HG02759 (cell line): Measurements from ENCODE around the gene ZNF574.
"Not testable (repeated sequence)": the region's sequence is repeated elsewhere in the genome, so short reads cannot be mapped to it uniquely, and the experiment has no call there.

Experiments used
- ATAC-seq: cut with Tn5 transposase; IDR thresholded peaks from one replicate; pipeline ENCODE4 v1.9.1; 2021; ENCODE audit warnings: mild to moderate bottlenecking, moderate library complexity; ENCODE audit not compliant: unreplicated experiment

Gene ZNF574

DNA sequence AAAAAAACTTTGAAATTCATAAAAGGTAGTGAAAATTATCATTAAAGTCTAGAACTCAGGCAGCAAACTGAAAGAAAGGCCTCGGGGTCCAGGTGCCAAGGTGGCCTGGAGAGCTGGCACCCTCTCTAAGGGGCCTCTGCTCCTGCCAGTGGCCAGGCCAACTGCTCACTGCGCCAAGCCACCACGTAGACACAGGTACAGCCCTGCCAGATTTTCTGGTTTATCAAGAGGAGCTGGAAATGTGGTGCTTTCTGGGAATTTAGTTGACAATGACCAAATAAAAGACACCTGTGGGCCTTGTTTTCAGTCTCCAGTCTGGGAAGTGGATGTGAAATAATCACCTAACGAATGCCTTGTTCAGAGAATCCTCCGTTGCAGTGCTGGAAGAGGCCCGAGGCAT, 22.8 kb downstream of the ZNF574 start:
- ATAC-seq, result no peak

DNA sequence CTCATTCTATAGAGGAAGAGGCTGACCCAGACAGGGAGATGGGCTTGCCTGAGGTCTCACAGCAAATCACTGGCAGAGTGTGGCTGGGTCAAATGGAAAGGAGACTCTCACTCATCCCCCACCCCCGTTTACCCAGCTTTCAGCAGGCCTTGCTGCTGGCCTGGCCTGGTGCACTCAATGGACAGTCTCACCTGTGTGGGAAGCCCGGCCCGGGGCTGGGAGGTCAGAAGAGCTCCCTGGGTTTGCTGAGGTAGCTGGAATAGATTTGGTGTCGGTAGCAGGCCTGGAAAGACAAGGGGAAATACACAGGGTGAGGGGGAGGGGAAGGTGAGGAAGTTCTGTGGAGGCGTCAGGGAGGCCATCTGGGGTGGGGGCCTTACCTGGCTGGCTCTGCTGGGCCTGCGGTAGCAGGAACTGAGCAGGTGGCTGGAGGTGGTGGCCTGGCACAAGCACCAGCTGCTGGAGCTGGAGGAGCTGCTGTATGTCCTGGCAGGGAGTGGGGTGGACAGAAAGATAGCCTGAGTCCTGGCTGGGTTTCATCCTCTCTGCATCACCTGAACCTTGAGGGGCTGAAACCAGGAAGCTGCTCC, 23.5 kb downstream of the ZNF574 start:
- ATAC-seq, result no peak

DNA sequence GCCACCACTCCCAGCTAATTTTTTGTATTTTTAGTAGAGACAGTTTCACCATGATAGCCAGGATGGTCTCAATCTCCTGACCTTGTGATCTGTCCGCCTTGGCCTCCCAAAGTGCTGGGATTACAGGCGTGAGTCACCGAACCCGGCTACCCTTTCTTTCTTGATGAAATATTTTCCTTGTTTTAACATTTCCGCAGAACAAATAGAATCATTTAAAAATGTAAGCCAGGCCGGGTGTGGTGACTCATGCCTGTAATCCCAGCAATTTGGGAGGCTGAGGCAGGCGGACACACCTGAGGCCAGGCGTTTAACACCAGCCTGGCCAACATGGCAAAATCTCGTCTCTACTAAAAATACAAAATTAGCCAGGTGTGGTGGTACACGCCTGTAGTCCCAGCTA, 24.3 kb downstream of the ZNF574 start:
- ATAC-seq, result not testable (repeated sequence)

DNA sequence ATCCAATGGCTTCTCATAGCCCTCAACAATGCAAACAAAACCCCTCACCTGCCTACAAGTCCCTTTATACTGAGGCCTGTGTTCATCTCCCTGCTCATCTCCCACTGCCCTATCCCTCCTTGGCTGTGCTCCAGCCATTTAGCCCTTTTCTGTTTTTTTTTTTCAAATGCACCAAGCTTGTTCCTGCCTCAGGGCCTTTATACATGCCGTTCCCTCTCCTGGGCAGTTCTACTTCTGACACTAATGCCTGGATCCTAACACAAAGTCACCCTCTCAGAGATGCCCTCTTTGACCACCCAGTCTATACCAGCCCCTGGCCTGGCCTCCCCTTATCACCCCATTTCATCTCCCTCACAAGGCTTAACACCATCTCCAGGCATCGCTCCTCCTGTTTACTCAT, 26.9 kb downstream of the ZNF574 start:
- ATAC-seq, result no peak

DNA sequence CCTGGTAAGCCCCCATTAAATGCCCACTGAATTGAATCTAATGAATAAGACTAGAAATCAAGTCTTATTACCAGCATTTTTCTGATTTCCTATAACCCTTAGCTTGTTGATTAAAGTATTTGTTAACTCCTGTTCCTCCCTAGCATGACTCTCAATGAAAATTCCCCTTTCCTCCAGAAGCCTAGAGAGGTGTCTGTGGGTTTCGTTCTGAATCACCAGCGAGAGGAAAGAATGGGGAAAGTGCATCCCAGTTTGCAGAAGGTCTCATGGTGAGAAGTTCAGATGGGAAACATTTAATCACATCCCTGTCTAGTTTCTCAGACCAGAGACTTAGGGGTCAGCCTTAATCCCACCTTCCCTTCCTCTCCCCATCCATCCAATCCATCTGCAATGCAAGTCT, 29.4 kb downstream of the ZNF574 start:
- no peak for ATAC-seq

DNA sequence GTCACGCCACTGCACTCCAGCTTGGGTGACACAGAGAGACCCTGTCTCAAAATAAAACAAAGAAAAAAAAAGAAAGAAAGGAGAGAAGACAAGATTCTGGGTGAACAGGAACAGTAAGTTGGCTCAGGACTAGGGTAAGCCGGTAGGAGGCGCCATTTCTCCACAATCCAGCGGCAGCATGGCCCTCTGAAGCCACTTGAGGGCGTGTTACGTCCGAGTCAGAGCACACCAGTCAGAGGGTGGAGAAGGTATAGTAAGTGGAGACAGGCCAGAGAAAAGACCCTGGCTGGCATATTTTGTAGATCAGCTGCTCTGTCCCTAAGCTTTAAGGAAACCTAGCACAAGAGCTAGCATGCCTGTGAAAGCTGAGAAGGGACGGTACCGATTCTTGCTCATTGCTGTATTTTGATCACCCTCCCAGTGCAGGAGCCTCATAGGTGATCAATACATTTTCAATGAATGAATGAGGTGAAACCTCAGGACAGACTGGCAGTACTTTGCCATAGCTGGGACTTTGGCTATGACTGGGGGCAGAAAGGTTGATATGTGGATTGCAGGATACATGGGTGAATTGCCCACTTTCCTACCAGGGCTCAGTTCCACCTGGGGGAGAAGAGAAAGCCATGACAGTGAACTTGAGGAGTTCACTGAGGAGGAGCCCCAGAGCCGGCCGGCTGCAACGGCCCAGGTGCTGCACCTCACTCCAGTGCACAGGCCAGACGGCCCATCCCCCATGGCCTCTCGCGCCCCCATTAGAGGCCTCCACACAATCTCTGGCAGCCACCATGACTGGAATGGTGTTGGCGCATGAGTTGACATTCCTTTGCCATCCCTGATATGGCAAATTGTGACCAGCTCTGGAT, 32.8 kb downstream of the ZNF574 start:
- ATAC-seq, result peak; percentile 81

DNA sequence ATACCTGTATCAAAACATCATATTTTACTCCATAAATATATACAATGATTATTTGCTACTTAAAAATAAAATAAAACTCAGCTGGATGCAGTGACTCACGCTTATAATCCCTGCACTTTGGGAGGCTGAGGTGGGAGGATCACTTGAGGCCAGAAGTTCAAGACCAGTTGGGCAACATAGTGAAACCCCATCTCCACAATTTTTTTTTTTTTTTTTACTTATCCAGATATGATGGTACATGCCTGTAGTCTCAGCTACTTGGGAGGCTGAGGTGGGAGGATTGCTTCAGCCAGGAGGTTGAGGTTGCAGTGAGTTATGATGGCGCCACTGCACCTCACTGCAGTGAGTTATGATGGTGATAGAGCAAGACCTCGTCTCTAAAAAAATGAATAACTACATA, 33.9 kb downstream of the ZNF574 start:
- no peak for ATAC-seq

DNA sequence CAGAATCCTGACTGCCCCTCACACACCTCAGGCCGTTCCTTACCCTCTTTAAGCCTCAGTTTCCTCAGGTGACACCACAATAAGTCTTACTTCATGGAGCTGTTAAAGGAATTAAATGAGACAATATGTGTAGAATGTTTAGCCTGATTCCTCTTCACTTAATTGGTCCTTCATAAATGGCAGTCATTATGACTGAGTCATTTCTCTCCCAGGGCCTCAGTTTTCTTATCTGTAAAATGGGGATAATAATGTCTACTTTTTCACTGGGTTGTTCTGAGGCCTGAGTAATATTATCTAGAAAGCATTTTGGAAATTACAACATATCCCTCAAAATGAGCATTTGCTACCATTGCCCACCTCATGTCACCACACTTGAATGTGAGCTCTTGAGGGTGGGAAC, 34.7 kb downstream of the ZNF574 start:
- ATAC-seq, result no peak

DNA sequence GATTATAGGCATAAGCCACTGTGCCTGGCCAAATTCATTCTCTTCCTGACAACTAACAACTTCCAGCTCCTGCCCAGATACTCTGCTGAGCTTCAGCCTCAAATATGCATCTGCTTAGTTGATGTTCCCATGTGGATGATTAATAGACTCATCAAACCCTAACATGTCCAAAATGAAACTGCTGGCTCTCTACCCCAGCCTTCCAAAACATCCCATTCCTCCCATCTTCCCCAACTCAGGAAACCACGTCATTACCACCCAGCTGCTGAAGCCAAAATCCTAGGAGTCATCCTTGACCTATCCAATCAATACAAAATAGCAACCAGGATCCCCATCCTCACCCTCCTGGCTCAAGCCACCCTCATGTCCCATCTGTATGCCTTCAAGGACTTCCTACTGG, 35.4 kb downstream of the ZNF574 start:
- ATAC-seq, result no peak

DNA sequence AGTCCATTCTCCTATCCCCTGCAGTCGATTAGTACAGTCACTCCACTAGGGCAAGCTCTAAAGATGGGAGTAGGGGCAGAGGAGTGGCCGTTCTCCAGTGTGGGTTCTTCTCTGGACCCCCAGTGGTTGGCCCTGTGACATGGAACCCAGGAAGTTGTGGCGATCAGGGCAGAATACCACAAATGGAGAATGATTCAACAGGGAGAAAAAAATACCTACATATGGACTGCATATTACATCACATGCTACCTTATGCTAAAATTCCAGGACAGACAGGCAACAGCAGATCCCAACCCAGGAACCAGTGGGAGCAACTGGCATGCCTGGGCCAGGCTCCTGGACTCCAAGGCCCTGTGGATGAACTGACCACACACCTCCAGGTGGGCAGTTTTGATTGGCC, 35.8 kb downstream of the ZNF574 start:
- no peak for ATAC-seq

DNA sequence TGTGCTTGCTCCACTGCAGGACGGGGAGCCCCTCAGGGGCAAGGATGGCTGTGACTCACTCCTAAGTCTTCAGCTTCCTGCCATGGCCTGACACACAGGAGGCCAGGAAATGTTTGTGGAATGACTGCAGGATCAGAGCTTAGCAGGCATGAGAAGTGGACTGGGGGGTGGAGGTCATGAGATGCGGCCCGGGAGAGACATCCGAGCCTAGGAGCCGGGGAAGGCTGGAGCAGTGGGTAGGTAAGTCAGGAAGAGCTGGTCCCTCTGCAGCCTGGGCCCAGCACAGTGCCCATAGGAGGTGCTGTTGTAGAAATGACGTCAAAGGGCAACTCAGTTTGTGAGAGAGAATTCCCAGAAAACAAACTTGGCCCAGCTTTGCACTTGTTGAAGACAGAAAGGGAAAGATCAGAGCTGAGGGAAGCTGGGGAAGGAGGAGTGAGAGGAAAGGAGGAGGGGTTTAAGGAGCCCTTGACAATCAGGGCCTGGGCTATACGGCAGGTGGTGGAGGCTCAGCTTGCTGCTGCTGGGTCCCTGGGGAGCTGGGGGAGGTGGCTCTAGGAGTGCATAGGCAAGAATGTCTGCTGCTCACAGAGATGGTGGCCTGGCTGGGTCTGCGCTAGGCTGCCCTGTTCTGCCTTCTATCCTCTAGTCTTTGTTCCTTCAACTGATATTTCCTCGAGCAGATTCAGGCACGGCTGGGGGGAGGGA, 37.8 kb downstream of the ZNF574 start:
- ATAC-seq, result peak; percentile 68

DNA sequence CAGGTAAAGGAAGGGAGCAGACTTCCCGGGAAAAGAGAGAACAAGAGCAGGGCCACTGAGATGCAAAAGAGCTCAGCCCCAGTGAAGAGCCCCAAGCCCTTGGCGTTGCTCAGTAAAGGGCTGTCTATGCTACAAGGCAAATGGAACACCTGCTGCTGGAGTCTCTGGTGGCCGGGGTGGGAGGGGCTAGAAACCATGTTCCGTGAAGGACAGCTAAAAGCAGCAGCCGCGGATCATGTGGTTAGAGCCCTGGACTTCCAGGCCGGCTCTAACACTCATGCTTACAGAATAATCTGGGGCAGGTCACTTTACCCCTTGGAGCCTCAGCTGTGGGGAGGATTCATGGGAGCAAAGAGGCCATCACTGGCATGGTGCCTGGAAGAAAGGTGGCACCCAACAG, 38.4 kb downstream of the ZNF574 start:
- ATAC-seq, result peak; percentile 75

DNA sequence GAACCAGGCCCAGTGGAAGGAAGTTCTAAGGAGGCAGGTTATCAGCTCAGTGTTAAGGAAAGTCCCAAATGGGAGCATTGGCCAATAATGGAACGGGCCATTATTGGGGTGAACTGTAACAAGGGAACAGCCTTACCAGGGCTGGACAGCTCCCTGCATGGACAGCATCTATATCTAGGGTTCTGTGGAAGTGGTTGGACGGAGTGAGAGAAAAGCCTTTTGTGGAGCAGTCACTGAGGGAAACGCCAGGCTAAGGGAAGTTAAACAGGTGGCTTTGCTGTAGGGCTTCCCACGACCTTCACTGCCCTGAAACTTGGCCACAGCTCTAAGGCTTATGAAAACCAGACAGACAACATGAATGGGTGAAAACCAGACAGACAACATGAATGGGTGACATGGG, 39.3 kb downstream of the ZNF574 start:
- ATAC-seq, result no peak

DNA sequence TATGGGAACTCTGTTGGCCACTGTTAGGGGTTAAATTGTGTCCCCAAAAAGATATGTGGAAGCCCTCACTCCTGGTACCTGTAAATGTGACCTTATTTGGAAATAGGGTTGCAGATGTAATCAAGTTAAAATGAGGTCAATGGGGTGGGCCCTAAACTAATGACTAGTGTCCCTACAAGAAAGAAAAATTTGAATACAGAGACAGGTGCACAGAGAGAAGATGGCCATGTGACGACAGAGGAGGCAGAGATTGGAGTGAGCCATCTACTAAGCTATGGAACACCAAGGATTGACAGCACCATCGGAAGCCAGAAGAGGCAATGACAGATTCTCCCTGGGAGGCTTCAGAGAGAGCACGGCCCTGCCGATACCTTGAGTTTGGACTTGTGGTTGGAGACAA, 39.7 kb downstream of the ZNF574 start:
- ATAC-seq, result no peak

DNA sequence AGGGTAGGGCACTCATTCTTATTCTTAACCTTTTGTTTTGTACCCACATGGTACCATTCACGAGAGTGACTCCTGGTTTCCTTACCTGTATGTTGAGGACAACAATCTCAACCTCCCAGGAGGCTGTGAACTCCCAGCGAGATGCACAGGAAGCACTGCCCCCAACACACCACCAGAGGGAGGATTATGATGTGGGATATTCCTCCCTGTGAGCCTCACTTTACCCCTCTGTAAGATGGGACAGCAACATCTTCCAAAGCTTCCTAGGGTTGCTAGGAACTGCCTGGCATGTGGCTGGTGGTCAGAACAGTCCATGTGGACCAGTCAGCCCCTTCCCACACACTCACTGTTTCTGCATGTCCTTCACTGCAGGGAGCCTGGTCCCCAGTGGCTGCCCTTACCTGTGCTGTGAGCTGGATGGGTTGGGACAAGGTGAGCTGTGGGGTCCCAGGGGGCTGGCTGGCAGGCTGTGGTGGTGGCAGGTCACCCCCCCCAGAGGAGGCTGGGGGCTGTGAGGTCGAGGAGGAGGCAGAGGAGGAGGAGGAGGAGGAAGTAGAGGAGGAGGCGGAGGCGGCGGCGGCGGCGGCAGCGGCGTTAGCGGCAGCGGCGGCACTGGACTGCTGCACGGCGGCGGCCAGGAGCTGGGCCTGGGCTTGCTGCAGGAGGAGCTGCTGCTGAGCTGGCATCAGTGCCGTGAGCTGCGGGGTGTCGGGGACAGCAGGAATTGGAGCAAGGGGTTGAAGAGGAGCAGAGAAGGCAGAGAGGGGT, 40.5 kb downstream of the ZNF574 start:
- no peak for ATAC-seq

DNA sequence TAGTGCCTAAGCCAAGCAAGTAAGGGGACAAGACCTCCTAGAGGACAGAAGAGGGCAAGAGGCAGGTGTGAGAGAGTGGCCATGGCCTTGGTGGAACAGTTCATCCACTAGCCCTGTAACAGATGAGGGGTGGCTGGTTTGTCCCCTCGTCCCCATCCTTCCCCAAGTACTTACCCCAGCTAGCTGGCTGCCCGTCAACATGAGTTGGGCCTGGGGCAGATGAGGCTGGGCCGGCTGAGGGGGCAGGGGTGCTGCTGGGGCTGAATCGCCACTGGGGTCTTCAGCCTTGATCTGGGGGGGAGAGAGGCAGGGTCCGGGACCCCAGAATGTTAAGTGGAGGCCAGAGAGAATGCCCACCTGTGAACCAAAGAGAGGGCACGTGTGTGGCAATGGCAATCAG, 41.1 kb downstream of the ZNF574 start:
- ATAC-seq, result no peak

DNA sequence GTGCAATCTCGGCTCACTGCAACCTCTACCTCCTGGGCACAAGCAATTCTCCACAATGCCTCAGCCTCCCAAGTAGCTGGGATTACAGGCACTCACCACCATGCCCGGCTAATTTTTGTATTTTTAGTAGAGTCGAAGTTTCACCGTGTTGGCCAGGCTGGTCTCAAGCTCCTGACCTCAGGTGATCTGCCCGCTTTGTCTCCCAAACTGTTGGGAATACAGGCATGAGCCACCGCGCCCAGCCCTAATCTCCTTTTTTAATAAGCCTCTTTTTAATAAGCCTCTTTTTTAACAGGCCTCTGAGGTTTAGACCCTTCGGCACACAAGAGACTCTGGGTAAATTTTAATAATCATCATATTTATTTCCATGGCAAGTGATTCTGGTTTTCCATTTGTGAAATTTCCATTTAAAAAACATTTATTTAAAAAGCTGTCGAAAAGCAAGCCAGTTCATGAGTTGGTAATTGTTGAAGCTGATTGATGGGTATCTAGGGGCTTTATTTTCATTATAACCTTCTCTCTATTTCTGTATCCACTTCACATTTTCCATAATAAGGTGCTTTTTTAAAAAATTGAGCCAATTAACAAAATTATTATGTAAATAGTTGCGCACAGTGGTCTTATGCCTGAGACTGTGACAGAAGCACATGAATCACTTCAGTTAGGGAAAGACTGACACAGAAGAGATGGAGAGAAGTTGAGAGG, 44.5 kb downstream of the ZNF574 start:
- ATAC-seq, result no peak

DNA sequence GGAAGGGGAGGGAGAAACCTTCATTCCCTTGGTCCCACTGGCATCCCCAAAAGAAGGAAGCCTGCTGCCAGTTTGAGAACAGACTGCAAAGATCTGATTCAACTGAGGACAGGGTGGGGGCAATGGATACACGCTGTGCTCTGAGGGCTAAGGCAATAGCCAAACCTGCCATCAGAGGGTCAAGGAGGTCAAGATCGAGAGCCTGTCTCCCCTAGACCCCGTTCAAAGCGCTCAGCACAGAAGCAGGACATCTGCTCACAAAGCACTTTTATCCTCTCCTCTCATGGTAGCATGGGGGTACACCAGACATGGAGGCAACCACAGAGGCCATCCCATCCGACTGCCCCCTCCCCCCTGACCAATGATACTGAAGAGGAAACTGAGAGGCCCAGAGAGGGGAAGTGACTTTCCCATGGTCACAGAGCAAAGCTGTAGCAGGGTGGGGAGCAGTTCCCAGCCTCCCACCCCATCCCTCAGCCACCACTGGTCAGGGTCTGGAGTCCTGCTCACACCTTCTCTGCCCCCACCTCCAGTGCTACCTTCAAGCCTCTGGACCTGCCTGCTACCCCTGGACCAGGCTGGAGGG, 45.2 kb downstream of the ZNF574 start:
- no peak for ATAC-seq

DNA sequence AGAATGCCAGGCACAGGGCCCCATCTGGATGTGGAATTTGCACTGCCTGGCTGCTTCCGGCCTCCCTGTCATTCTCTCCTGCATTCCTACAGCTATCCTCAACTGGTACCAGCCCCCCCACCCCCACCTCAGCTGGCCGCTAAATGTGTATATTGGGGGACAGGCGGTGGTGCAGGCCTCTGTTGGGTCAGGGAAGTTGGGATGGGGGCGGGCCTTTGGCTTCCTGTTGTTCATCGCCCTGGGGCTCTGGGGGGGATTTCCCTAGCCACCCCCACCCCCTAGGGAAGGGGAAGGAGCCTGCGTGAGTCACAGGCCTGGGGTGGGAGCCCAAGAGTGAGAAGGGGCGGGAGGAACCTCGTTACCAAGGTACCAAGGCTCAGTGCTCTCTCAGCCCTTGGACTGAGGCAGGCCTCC, 45.7 kb downstream of the ZNF574 start:
- ATAC-seq, result no peak
